ENCODE results near the gene SLC41A3. TPM values are rescaled to one million over a fixed set of nuclear protein-coding genes. Genes with fewer than 3 reads are reported as not detected.
"Not testable (repeated sequence)": the region's sequence is repeated elsewhere in the genome, so short reads cannot be mapped to it uniquely, and the experiment has no call there.

SLC41A3 gene
- total RNA-seq, 1 donor from 2014 or later, result 99.1 TPM

DNA sequence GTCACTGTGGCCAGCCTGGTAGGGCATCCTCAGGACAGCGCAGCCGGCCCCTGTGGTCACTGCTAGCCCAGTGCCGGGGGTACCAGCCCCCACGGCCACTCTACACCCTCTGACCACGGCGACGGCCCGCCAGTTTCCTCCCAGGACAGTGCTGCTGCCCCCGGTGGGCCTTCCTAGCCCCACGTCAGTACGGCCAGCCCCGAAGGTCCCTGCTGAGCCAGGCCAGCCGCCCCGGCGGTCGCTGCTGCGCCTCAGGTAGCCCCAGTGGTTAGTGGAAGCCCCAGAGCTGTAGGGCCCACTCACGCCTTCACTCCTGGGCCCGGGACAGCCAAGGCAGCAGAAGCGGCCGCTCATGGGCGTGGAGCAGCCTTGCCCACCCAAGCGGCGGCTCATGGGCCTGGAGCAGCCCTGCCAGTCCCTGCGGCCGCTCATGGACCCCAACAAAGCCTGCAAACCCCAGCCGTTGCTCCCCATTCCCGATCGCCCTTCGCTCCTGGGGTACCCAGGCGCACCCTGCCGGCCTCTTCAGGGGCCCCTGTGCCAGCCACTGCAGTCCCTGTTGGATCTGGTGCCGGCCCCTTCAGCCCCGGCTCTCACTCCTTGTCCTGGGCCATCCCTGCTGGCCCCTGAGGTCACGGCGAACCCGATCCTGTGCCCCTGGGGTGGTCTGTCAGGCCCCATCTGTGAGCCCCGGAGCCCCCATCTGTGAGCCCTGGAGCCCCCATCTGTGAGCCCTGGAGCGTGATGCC lies 124.4 kb downstream of the SLC41A3 start:
- DNase-seq (ENCODE audit: low read depth), result no peak

DNA sequence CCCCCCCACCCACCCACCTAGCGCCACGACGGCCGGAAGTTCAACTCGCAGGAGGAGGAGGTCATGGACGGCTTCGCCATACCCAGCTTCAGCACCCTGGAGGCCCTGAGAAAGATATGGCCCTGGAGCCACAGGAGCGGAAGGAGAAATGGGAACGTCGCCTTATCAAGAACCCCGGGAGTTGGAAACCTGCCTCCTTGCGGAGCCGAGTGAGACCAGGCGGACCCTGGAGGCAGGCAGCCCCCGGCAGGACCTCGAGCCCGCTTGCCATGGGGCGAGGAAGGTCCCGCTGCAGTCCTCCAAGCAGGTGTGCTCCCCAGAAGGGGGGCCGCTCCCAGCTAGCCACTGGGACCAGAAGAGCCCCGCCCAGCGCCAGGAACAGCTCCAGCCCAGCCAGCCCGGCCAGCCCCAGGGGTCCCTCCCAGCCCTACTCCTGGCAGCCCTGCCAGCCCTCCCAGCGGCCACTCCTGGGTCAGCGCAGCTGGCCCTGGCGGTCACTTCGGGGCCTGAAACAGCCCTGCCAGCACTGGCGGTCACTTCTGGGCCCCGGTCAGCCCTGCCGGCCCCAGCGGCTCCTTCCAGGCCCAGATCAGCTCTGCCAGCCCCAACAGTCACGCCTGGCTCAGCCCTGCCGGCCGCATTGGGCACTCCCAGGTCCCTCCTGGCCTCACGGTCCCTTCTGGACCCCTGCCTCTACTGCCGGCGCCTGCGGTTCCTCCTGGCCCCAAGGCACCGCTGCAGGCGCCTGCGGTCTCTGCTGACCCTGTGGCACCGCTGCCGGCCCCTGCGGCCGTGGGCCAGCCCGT lies 125.2 kb downstream of the SLC41A3 start:
- no peak for DNase-seq (ENCODE audit: low read depth)

DNA sequence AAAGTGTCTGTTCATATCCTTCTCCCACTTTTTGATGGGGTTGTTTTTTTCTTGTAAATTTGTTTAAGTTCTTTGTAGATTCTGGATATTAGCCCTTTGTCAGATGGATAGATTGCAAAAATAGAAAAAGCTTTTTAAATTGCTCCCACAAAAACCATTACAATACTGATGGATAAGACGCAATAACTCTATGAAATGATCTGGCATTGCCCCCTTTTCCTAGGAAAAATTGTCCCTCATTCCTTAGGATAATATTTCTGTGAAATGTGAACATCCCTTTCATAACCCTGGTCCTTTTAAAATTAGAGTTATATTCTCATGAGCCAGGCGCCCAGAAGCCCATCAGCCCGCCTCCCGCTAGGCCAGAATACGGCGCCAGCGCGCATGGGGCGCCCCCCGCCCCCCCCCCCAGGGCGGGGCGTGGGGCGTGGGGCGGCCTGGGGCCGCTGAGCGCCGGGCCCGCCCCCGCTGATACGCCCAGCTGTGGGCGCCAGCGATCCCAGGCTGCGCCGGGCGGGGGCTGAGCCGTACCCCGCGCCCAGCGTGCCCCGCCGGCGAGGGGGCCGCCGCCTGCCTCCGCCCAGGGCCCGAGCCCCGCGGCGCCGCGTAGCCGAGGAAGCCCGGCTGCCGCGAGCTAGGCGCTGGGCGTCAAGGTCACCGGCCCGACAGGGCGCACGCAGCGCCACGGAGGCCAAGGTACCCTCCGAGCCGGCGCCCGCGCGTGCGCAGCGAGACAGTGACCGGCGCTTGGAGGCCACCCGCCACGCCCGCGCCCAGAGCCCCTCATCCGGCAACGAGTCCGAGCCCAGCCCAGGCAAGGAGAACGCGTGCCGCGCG lies 126.0 kb downstream of the SLC41A3 start:
- DNase-seq (ENCODE audit: low read depth), result no peak

DNA sequence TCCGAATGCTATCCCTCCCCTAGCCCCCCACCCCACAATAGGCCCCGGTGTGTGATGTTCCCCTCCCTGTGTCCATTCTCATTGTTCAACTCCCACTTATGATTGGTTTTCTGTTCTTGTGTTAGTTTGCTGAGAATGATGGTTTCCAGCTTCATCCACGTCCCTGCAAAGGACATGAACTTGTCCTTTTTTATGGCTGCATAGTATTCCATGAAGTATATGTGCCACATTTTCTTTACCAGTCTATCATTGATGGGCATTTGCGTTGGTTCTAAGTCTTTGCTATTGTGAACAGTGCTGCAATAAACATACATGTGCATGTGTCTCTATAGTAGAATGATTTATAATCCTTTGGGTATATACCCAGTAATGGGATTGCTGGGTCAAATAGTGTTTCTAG lies 126.9 kb downstream of the SLC41A3 start:
- not testable (repeated sequence) for DNase-seq (ENCODE audit: low read depth)

Other genes starting within 250 kb of the SLC41A3 start
- gene ROPN1B, start 114.9 kb downstream of the SLC41A3 start, total RNA-seq, result not detected in 2 replicates
- gene ALDH1L1, start 96.5 kb upstream of the SLC41A3 start, total RNA-seq, result 0.10 TPM in 1 of 2 replicates, not detected in the other